Stimulated activated CD8-positive, alpha-beta memory T cell treated with anti-CD3 and anti-CD28 coated beads, Interleukin-2, amount 100 ng/mL, for 48 hours (primary cell): ENCODE data around the gene THOC1.

Experiments used
- DNase-seq, 2 donors: peaks; one replicate each; pipeline ENCODE4 v3.0.0-alpha.2; 2020; ENCODE audit warnings: low read depth in 2 of 2

The THOC1 gene

DNA sequence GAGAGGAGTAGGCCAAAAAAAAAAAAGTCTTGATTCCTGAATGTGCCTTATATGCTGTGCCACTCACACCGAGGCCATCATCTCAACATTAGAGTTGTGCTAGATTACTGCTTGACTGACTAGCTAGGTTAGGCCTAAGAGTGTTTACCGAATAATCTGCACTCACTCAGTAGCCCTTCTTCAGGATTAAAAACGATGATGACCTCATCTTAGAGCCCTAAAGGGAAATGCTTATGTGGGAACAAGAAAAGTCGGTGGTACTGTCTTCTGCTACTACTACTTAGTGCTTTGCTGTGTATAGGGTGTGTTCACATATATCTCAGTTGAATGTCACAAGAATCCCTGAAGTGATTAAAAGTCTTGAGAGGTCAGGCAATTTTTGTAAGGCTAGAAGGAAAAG is 54.3 kb downstream of the THOC1 start:
- DNase-seq, result no peak

DNA sequence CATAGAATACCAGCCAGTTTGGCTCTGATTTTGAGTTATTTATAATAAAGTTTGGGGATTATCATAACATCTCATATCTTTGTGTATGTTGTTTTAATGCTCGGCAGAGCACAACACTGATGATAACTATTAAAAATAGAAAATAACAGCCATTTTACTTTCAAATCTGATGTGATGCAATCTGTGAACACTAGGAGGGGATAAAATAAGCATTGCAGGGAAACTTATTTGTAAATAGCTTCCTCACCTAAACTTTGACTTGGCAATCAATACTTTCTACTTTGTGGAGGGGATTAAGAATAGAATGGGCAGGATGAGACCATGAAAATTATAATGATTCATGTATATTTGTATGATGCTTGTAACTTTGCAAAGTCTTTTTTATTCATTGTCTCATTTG is 55.1 kb downstream of the THOC1 start:
- no peak for DNase-seq

DNA sequence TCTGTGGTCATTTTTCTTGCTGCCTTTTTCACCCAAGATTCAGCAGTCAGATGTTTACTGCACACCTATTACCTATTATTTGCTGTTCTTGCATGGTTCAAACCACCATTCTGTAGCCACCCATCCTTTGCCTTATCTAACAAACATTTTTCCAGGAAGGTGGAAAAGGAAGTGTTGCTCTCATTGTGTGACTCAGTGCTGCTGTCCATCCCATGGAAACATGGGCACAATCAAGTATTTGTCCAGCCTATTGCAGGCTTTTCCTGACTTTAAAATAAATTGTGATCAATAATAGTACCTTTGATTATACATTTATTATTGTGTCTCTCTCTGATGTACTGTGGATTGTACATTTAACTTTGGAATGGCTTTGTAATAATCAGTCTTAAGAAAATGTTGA is 56.3 kb downstream of the THOC1 start:
- no peak for DNase-seq

DNA sequence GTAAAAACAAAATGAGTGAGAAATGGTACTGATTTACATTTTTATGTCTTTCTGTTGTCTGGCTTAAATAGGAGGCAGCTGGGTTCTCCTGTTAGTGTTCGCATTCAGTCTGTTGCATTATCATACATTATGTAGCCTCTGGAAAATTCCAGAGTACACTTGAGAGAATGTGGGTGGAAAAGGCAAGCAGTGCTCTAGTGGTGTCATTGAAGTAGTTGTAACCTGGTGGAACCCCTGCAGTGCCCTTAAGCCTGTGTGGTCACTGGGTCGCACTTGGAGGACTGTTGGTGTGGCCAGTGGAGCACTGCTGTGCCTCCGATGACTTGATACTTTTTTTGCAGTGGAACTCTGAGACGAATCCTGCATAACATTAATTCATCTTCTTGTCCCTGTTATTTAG is 57.1 kb downstream of the THOC1 start:
- no peak for DNase-seq

DNA sequence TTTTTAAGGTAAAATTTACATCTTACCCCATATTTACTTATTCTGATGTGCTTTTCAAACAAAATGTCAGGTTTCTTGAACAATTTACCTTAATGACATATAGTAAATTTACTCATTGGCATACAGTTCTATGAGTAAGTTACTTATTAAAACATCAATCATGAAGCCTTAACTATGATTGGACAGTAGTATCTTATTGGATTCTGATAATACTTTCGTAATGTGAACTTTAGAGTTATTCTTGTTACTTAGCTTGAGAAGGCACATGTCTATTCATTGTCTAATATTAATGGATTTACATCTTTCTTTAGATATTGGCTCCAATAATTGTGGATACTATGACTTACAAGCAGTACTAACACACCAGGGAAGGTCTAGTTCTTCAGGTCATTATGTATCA is 57.8 kb downstream of the THOC1 start:
- no peak for DNase-seq

DNA sequence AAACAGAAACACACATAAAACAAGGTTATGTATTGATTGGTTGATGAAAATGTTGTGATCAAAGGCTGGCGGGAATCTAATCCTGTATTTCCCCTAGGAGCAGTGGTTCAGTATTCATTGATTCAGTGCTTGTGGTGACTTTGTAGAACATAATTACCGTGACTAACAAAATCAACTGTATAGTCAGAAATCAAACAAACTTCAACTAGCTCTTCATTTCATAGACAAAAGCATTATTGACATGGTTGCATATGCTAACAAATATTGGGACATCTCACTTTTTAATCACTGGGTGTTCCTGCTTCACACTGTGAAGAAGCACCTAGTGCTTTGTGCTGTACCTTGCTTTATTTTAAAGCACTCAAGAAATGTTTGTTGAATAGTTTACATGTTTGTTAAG is 68.1 kb downstream of the THOC1 start:
- DNase-seq, result no peak

DNA sequence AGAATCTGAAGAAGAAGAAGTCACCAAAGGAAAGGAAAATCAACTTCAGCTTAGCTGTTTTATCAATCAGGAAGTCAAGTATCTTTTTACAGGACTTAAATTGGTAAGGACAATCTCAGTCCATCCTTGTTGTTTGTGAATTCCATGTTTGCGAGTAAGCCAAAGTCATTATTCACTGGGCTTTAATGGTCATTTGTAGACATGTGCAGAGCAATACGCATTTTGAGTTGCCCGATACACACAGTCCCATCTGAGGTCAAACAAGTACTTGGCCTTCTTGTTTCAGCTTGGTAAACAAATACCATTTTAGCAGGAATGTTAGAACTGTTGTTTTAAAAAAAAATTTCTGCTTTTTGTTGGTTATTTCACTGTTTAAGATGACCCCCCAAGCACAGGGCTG is 68.6 kb downstream of the THOC1 start:
- no peak for DNase-seq

DNA sequence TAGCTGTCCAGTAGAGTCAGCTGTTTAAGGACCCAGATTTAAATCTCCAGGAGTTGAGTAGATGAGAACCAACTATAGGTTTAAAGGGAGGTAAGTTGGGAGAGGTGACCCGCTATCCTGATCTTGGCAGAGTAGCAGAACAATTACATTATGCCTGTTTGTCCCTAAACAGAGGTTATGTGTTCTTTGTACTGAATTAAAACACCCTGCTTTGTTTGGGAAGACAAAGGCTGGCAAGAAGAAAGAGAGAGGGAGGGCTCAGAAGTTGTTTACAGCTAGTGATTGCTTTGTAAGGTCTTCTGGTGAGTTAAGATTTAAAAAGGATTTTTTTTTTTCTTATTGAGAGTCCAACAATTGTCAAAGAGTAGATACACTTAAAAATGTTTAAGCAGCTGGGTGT is 72.2 kb downstream of the THOC1 start:
- no peak for DNase-seq

DNA sequence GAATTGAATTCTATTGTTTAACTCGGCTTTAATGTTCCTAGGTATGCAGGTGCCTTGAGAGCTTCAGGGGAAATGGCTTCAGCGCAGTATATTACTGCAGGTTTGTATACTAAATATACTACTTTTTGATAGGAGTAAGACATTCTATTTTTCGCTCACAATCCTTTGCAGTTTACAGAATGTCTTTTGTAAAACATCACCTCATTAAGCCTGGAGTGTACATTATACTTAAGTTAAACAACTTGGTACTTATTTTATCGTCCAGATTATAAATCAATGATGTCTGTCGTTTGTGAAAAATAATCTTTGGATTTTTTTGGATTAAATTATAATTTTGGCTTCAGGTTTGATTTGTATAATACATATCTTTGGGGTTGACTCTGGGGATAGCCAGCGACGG is 75.0 kb downstream of the THOC1 start:
- DNase-seq, result no peak

DNA sequence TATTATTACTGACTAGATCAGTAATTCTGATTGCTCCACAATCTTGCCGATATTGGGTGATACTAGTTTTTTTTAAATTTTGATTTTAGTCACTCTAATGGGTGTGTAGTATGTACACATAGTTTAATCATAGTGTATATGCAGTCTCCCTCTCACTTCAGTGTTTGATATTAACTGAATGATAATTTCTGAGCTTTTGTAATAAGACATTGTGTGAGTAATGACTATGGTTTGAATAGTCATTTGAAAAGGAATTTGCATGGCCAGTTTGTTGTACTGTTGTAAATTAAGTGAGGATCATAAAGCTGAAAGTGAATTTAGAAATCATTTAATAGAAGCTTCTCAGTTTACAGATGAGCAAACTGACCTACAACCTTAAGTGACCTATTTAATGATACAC is 76.1 kb downstream of the THOC1 start:
- DNase-seq, result no peak

DNA sequence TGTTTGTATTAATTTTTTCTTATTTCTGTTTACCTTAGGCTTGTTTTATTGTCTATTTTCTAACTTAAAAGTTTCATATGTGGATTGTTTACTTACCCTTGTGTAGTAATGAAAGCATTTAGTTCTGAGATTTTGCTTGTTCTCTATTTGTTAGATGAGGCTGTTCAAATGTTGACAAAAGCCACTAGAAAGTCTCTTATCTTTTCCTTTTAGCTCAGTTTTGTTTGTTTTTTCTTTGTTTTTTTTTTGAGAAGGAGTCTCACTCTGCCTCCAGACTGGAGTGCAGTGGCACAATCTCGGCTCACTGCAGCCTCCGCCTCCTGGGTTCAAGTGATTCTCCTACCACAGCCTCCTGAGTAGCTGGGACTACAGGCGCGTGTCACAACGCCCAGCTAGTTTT is 78.6 kb downstream of the THOC1 start:
- no peak for DNase-seq

DNA sequence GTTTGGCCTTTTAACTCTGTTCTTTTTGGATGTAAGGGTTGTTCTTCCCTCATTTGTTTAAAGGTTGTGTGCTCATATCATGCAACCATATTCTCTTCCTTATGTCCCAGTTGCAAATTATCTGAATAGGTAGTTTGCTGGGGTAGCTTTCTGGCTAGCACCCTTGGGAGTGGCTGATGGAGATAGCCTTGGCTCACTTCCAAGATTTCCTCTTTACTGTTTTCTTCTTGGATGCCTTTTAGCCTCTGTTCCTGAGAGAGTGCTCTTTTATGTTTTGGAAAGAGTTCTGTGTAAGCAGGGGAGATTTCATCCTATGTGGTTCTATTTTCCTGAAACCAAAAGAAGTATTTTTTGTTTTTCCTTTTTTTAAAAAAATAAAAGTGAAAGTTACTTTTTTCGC is 84.1 kb downstream of the THOC1 start:
- DNase-seq, result no peak

DNA sequence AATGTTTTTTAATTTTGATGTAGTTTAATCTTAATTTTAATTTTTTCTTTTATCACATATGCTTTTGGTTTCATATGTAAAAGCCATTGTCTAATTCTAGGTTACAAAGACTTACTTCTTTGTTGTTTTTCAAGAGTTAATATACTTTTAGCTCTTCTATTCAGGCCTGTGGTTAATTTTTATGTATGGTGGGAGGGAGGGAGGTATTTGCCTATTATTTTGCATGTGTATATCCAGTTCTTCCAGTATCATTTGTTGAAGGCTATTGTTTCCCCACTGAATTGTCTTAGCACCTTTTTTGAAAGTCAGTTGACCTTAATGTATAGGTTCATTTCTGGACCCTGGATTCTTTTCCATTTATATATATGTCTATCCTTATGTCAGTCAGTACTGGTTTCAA is 86.1 kb downstream of the THOC1 start:
- DNase-seq, result no peak

DNA sequence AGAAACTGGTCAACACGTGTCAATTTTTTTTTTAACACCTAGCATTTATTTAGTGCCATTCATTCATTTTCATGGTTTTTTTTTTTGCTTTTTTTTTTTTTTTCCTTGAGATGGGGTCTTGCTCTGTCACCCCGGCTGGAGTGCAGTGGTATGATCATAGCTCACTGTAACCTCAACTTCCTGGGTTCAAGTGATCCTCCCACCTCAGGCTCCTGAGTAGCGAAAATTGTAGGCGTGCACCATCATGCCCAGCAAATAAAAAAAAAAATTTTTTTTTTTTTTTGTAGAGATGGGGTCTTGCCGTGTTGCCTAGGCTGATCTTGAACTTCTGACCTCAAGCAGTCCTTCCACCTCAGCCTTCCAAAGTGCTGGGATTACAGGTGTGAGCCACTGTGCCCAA is 88.3 kb downstream of the THOC1 start:
- no peak for DNase-seq

DNA sequence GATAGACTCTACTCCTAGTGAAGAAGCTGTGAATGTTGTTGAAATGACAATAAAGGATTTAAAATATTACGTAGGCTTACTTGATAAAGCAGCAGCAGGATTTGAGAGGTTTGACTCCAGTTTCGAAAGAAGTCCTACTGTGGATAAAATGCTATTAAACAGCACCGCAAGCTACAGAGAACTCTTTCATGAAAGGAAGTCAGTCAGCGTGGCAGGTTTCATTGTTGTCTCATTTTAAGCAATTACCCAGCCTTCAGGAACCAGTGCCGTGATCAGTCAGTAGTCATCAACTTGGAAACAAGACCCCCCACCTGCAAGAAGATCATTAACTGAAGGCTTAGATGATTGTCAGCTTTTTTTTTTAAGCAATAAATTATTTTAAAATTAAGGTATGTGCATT is 95.5 kb downstream of the THOC1 start:
- no peak for DNase-seq
